Naive thymus-derived CD4-positive, alpha-beta T cell (primary cell): Measurements from ENCODE around the gene RBM23. TPM values are rescaled to one million over a fixed set of nuclear protein-coding genes. Genes with fewer than 3 reads are reported as not detected.
A peak's percentile ranks its signal among the peaks of the same experiment; 100 is the strongest.
"Not testable (repeated sequence)": the region's sequence is repeated elsewhere in the genome, so short reads cannot be mapped to it uniquely, and the experiment has no call there.

Source experiments
- ATAC-seq: fragments of 150-1000 bp; cut with Tn5 transposase; 2 replicates; pipeline ENCODE4 v1.10.0; 2021; ENCODE audit warnings: mild to moderate bottlenecking, moderate library complexity
- CTCF ChIA-PET: fragments of 350-600 bp; sonication (Branson Sonifier 250); formaldehyde crosslinking; loops from one replicate; lab custom pipeline; 2021; ENCODE audit warnings: antibody characterized with exemption; lab: Charles Lee
- POLR2A ChIA-PET: fragments of 350-600 bp; sonication (Branson Sonifier 250); formaldehyde crosslinking; loops from one replicate; lab custom pipeline; 2021; ENCODE audit warnings: antibody characterized with exemption, inconsistent platforms; lab: Charles Lee
- DNase-seq, 9 donors: peaks; one replicate each; pipeline versions ENCODE4 v3.0.0 to v3.0.0-alpha.2; 2020 to 2022; ENCODE audit warnings: mixed read lengths in 1 of 9
- H3K27ac ChIP-seq: one replicate; pipeline ENCODE4 v1.7.0; 2013; ENCODE audit warnings: mild to moderate bottlenecking, low read depth, low read length, moderate library complexity
- H3K27me3 ChIP-seq, 2 donors: one replicate each; pipeline ENCODE4 v1.7.0; 2013; ENCODE audit warnings: low read length in 2 of 2, mild to moderate bottlenecking in 2 of 2, moderate library complexity in 2 of 2; ENCODE audit not compliant: control insufficient read depth in 2 of 2, insufficient read depth in 2 of 2
- H3K36me3 ChIP-seq, 3 experiments: 1 replicate in 2 of 3; 2 replicates in 1 of 3; pipeline ENCODE4 v1.7.0; 2013; ENCODE audit warnings: low read length in 3 of 3, mild to moderate bottlenecking in 3 of 3, moderate library complexity in 1 of 3; ENCODE audit not compliant: insufficient read depth in 3 of 3, control insufficient read depth in 2 of 3
- H3K4me1 ChIP-seq, 2 donors: one replicate each; pipeline ENCODE4 v1.7.0; 2013; ENCODE audit warnings: low read length in 2 of 2, mild to moderate bottlenecking in 2 of 2, moderate library complexity in 1 of 2; ENCODE audit not compliant: control insufficient read depth in 2 of 2, insufficient read depth in 2 of 2
- H3K4me3 ChIP-seq: 2 replicates; pipeline ENCODE4 v1.7.0; 2013; ENCODE audit warnings: mild to moderate bottlenecking, low read length
- H3K9me3 ChIP-seq, 3 experiments: 1 replicate in 2 of 3; 2 replicates in 1 of 3; pipeline ENCODE4 v1.7.0; 2013; ENCODE audit warnings: low read length in 3 of 3; ENCODE audit not compliant: control insufficient read depth in 2 of 3
- H3K27ac Mint-ChIP-seq, 9 donors: one replicate each; pipeline ENCODE4 v1.8.0; 2020 to 2022; ENCODE audit warnings: mixed read lengths in 9 of 9, mild to moderate bottlenecking in 8 of 9, moderate library complexity in 5 of 9, inconsistent platforms in 2 of 9
- H3K27me3 Mint-ChIP-seq, 5 donors: one replicate each; pipeline ENCODE4 v1.8.0; 2021 to 2022; ENCODE audit warnings: mixed read lengths in 5 of 5, mild to moderate bottlenecking in 1 of 5
- H3K36me3 Mint-ChIP-seq, 5 donors: one replicate each; pipeline ENCODE4 v1.8.0; 2020 to 2022; ENCODE audit warnings: mixed read lengths in 5 of 5, mild to moderate bottlenecking in 3 of 5, inconsistent platforms in 1 of 5
- H3K4me1 Mint-ChIP-seq, 7 donors: one replicate each; pipeline ENCODE4 v1.8.0; 2020 to 2022; ENCODE audit warnings: mixed read lengths in 7 of 7, mild to moderate bottlenecking in 3 of 7, inconsistent platforms in 1 of 7
- H3K4me3 Mint-ChIP-seq, 10 donors: one replicate each; pipeline ENCODE4 v1.8.0; 2020 to 2022; ENCODE audit warnings: mild to moderate bottlenecking in 10 of 10, mixed read lengths in 10 of 10, moderate library complexity in 6 of 10, inconsistent platforms in 2 of 10
- H3K9me3 Mint-ChIP-seq, 11 donors: one replicate each; pipeline ENCODE4 v1.8.0; 2020 to 2022; ENCODE audit warnings: mixed read lengths in 11 of 11, mild to moderate bottlenecking in 4 of 11, inconsistent platforms in 1 of 11, moderate library complexity in 1 of 11
- intact Hi-C, 2 donors: fragments of 100-400 bp; cut with micrococcal nuclease; formaldehyde crosslinking; loops; one replicate each; pipeline ENCODE4 v1.15.1; 2023
- polyA plus RNA-seq, 2 donors: library from polyadenylated mRNA; unstranded; fragments of 300-500 nt; fragmentation: Illumina TruSeq; gene quantifications; one replicate each; pipeline ENCODE4 v1.2.3, GENCODE V29; 2021
- total RNA-seq, 6 experiments: library from RNA in 5 of 6; stranded (reverse) in 5 of 6; gene quantifications; 1 replicate in 5 of 6; 2 replicates in 1 of 6; pipeline ENCODE4 v1.2.3 and lab custom pipeline; 2021 to 2026

Gene RBM23
- total and polyA plus RNA-seq, 7 experiments from 2014 or later: 51.2 to 140 (median 95.3) TPM

GRCh38 chr14:22914836-22915235 lies 4.1 kb downstream of the RBM23 start:
- H3K9me3 Mint-ChIP-seq, H3K4me3 ChIP-seq, H3K27ac ChIP-seq, H3K27me3 ChIP-seq, H3K27me3 Mint-ChIP-seq, DNase-seq, ATAC-seq, H3K9me3 ChIP-seq: not testable (repeated sequence)
- Mint-ChIP-seq H3K4me1 (peaks cover 35 to 75% (median 66%) of the 10 kb centered on the region in 7 donors), H3K4me3 (peak overlapping the region in 1 of 10 donors; percentile 29), H3K36me3 (peaks cover 0 to 15% (median 11%) of the 10 kb centered on the region in 5 donors), H3K27ac (peak overlapping the region in 3 of 9 donors; percentile 39 to 77 (median 45))
- intact Hi-C loops: loop anchor here in 1 of 2 donors (5.0 kb wide), 1 partner anchor 328 kb away; the partner anchor contains the start of gene DAD1
- POLR2A ChIA-PET: interaction anchor here (6.9 kb wide), 1 partner anchor 14 kb away, joined by 74 read pairs; the partner anchor contains the start of gene PRMT5
- Histone ChIP-seq H3K36me3 (peaks cover 0 to 22% (median 7%) of the 10 kb centered on the region in 3 experiments), H3K4me1 (peaks cover 0 to 16% of the 10 kb centered on the region in 2 donors)
- CTCF ChIA-PET: interaction anchor here (0.7 to 0.8 kb wide), 2 partner anchors 63 to 67 kb away, joined by 3 to 4 read pairs; partner anchors contain the start of gene AJUBA

GRCh38 chr14:22910916-22911315 lies 8.0 kb downstream of the RBM23 start:
- DNase-seq: no peak
- Histone ChIP-seq H3K27me3 (no peaks in the 10 kb centered on the region), H3K36me3 (peaks cover 9 to 56% (median 15%) of the 10 kb centered on the region in 3 experiments), H3K4me1 (no peaks in the 10 kb centered on the region), H3K4me3 (no peak overlapping the region), H3K27ac (no peak overlapping the region), H3K9me3 (no peaks in the 10 kb centered on the region)
- H3K27me3 Mint-ChIP-seq: no peaks in the 10 kb centered on the region
- ChIA-PET POLR2A (no interaction called here), CTCF (interaction anchor here (0.6 kb wide), 1 partner anchor 111 kb away, joined by 3 read pairs; no protein-coding TSS in a partner anchor)
- H3K27ac Mint-ChIP-seq: peak overlapping the region in 1 of 9 donors; percentile 50
- H3K4me3 Mint-ChIP-seq: no peak overlapping the region
- peaks cover 19 to 46% (median 40%) of the 10 kb centered on the region in 7 donors for H3K4me1 Mint-ChIP-seq
- H3K9me3 Mint-ChIP-seq: no peaks in the 10 kb centered on the region
- H3K36me3 Mint-ChIP-seq: peaks cover 12 to 30% (median 14%) of the 10 kb centered on the region in 5 donors
- intact Hi-C loops: no loop called here
- ATAC-seq: no peak

- no peak overlapping the region for H3K4me3 Mint-ChIP-seq
- H3K27ac Mint-ChIP-seq: no peak overlapping the region
- peaks cover 26 to 52% (median 29%) of the 10 kb centered on the region in 5 donors for H3K36me3 Mint-ChIP-seq
- H3K4me1 Mint-ChIP-seq: peaks cover 13 to 31% (median 28%) of the 10 kb centered on the region in 7 donors
- no peak overlapping the region for H3K27ac ChIP-seq
- no peaks in the 10 kb centered on the region for H3K4me1 ChIP-seq
- H3K9me3 Mint-ChIP-seq: no peaks in the 10 kb centered on the region
- POLR2A ChIA-PET: interaction anchor here (0.9 to 1.6 kb wide), 3 partner anchors 19 to 27 kb away, joined by 4 to 5 read pairs (median 5); no protein-coding TSS in a partner anchor
- no peak for ATAC-seq
- H3K4me3 ChIP-seq: no peak overlapping the region
- H3K9me3 ChIP-seq: no peaks in the 10 kb centered on the region
- no peak for DNase-seq
- CTCF ChIA-PET: no interaction called here
- peaks cover 28 to 79% (median 33%) of the 10 kb centered on the region in 3 experiments for H3K36me3 ChIP-seq
- no peaks in the 10 kb centered on the region for H3K27me3 ChIP-seq
- H3K27me3 Mint-ChIP-seq: no peaks in the 10 kb centered on the region
- intact Hi-C loops: no loop called here
Measured at GRCh38 chr14:22908601-22909000, 10.3 kb downstream of the RBM23 start.

- Histone ChIP-seq H3K27me3 (no peaks in the 10 kb centered on the region), H3K4me1 (no peaks in the 10 kb centered on the region), H3K36me3 (peaks cover 32 to 88% (median 41%) of the 10 kb centered on the region in 3 experiments), H3K4me3 (no peak overlapping the region), H3K27ac (no peak overlapping the region), H3K9me3 (no peaks in the 10 kb centered on the region)
- intact Hi-C loops: no loop called here
- ChIA-PET CTCF (interaction anchor here (0.6 to 1.3 kb wide), 2 partner anchors 35 to 643 kb away, joined by 4 to 5 read pairs; no protein-coding TSS in a partner anchor), POLR2A (interaction anchor here (0.6 to 1.6 kb wide), 5 partner anchors 8 to 26 kb away, joined by 4 to 8 read pairs (median 5); partner anchors contain the start of gene PRMT5)
- no peaks in the 10 kb centered on the region for H3K9me3 Mint-ChIP-seq
- H3K27ac Mint-ChIP-seq: no peak overlapping the region
- H3K36me3 Mint-ChIP-seq: peaks cover 26 to 55% (median 31%) of the 10 kb centered on the region in 5 donors
- H3K27me3 Mint-ChIP-seq: no peaks in the 10 kb centered on the region
- H3K4me1 Mint-ChIP-seq: peaks cover 12 to 29% (median 22%) of the 10 kb centered on the region in 7 donors
- DNase-seq: no peak
- no peak overlapping the region for H3K4me3 Mint-ChIP-seq
- ATAC-seq: no peak
Measured at GRCh38 chr14:22907429-22907828, 11.5 kb downstream of the RBM23 start.

GRCh38 chr14:22906073-22906472 lies 12.9 kb downstream of the RBM23 start:
- no peak for DNase-seq
- H3K27me3 ChIP-seq: no peaks in the 10 kb centered on the region
- ChIA-PET CTCF (no interaction called here), POLR2A (no interaction called here)
- intact Hi-C loops: no loop called here
- no peaks in the 10 kb centered on the region for H3K27me3 Mint-ChIP-seq
- peaks cover 9 to 16% (median 11%) of the 10 kb centered on the region in 7 donors for H3K4me1 Mint-ChIP-seq
- H3K36me3 ChIP-seq: peaks cover 40 to 90% (median 43%) of the 10 kb centered on the region in 3 experiments
- no peak overlapping the region for H3K4me3 ChIP-seq
- H3K36me3 Mint-ChIP-seq: peaks cover 30 to 61% (median 36%) of the 10 kb centered on the region in 5 donors
- no peaks in the 10 kb centered on the region for H3K9me3 Mint-ChIP-seq
- no peak overlapping the region for H3K27ac ChIP-seq
- ATAC-seq: no peak
- H3K4me1 ChIP-seq: no peaks in the 10 kb centered on the region
- peak overlapping the region in 2 of 9 donors; percentile 21 to 56 for H3K27ac Mint-ChIP-seq
- H3K9me3 ChIP-seq: no peaks in the 10 kb centered on the region
- H3K4me3 Mint-ChIP-seq: no peak overlapping the region

GRCh38 chr14:22905627-22906026 lies 13.3 kb downstream of the RBM23 start:
- H3K9me3 ChIP-seq: no peaks in the 10 kb centered on the region
- Mint-ChIP-seq H3K9me3 (no peaks in the 10 kb centered on the region), H3K36me3 (peaks cover 30 to 62% (median 41%) of the 10 kb centered on the region in 5 donors), H3K27ac (peak overlapping the region in 2 of 9 donors; percentile 22 to 56), H3K4me1 (peaks cover 8 to 17% (median 13%) of the 10 kb centered on the region in 7 donors), H3K27me3 (no peaks in the 10 kb centered on the region), H3K4me3 (no peak overlapping the region)
- H3K27ac ChIP-seq: no peak overlapping the region
- POLR2A ChIA-PET: interaction anchor here (0.9 kb wide), 1 partner anchor 190 kb away, joined by 3 read pairs; the partner anchor contains the start of genes ACIN1 and C14orf119
- H3K4me3 ChIP-seq: no peak overlapping the region
- no peak for ATAC-seq
- H3K36me3 ChIP-seq: peaks cover 40 to 91% (median 44%) of the 10 kb centered on the region in 3 experiments
- intact Hi-C loops: no loop called here
- DNase-seq: no peak
- H3K27me3 ChIP-seq: no peaks in the 10 kb centered on the region
- no peaks in the 10 kb centered on the region for H3K4me1 ChIP-seq
- CTCF ChIA-PET: interaction anchor here (1.0 kb wide), 1 partner anchor 51 kb away, joined by 3 read pairs; no protein-coding TSS in a partner anchor
